NCI-H2171 (cell line): ENCODE measurements around the gene MCAT.

ENCODE experiments used
- DNase-seq: peaks from one replicate; lab custom pipeline; 2025; lab: John Stamatoyannopoulos, UW

Gene MCAT

GRCh38 chr22:43172191-43172590 lies 29.0 kb upstream of the MCAT start:
- DNase-seq = no peak

DNA sequence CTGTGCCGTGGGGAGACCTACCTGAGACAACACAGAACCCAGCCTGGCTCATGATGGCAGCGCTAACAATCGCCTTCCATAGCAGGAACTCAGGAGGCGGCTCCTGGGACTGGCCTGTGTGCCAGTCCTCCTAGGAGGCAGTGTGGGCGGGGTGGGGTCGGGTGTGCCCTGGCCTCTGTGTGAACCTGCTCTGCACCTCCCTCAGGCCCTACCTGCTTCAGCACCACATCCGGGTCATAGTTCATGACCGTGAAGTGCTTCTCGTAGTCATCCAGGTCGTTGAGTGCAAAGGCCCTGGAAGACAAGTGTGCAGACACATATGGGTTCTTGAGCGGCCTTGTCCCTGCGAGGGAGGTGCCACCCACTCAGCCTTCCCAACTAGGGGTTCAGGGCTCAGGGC lies 28.4 kb upstream of the MCAT start:
- DNase-seq = no peak

- DNase-seq = no peak
These were observed 27.9 kb upstream of the MCAT start for GRCh38 chr22:43171019-43171491.

- no peak for DNase-seq
These were observed 26.9 kb upstream of the MCAT start for GRCh38 chr22:43170131-43170480.

DNA sequence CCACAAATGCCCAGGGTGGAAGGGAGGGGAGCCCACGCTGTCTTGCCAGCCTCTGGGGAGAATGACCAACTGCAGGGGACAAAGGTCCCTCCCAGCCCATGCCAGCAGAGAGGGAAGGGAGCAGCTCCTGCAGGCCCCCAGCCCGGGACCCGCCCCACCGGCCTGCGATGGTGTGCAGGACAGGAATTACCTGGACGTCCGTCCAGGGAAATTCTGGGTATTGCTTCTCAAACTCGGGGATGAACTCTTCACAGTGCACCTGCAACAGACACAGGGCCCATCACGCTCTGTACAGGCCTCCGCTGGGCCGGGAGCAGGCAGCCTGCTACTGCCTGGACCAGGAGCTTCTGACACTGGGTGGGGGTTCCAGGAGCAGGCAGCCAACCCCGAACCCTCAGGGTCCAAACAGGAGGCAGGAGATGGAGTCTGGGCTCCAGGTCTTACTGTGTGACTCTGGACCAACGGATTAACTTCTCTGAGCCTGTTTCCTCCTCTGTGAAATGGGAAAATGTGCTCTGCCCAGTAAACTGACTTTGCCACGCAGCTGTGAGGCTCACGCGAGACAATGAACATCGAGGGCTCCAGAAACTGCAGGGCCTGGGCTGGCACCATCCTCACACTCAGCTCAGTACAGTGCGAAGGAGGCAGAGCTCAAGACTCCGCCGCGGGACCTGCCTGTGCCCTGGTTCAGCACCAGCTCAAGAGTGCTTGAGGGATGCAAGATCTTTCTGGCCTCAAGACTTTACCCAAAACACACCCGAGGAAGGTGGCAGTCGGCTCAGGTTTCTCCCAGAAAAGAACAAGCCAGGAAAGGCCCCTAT lies 26.3 kb upstream of the MCAT start:
- DNase-seq = no peak

GRCh38 chr22:43168471-43169309 lies 25.5 kb upstream of the MCAT start:
- DNase-seq = no peak

- no peak for DNase-seq
These were observed 23.9 kb upstream of the MCAT start for GRCh38 chr22:43167001-43167589.

DNA sequence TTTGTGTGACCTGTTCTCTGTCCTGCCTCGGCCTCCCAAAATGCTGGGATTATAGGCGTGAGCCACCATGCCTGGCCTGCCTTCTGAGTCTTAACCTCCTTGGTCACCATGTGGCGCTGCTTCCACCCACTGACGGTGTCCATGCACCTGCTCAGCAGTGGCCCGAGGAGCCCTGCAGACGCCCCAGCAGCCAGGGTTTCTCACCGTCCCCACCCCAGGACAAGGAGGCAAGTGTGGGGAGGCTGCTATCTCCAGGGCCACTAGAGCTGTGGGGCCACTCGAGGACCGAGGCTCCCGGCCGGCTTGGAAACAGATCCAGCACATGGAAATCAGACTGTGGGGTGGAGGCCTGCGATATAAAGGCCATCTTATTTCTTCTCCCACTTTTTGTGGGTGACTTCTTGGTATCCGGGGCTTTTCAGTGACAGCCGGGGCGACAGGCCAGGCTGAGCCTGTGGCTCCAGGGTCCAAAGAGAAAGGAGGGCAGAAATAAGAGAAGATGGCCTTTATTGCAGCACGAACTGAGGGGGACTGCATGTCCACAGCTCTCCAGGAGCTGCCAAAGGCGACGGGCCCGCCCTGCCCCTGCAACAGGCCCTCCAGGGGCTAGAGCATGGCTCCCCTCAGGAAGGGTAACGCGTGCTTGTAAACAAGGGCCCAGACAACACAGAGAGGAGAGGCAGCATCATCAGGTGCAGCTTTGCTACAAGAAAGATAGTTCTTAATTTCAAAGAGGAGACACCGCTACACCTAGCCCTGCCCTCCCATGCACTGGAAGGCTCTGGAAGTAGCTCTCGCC lies 23.1 kb upstream of the MCAT start:
- no peak for DNase-seq

DNA sequence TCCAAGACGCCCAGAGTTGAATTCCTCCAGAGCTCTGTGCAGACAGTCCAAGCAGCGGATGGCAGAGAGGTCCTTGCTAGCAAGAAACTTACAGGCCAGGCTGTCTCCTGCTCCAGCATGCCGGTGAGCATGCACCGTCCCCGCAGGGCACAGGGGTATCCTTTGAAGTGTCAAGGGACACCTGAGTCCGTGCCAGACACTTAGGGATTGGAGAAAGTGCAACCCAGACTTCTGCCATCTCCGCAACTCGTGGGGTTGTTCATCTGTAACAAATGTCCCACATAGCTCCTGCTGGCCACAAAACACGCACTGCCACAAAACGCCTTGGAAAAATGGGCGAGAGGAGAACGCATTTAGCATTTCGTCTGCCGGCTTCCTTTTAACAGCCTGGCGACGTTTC lies 21.4 kb upstream of the MCAT start:
- DNase-seq = no peak

DNA sequence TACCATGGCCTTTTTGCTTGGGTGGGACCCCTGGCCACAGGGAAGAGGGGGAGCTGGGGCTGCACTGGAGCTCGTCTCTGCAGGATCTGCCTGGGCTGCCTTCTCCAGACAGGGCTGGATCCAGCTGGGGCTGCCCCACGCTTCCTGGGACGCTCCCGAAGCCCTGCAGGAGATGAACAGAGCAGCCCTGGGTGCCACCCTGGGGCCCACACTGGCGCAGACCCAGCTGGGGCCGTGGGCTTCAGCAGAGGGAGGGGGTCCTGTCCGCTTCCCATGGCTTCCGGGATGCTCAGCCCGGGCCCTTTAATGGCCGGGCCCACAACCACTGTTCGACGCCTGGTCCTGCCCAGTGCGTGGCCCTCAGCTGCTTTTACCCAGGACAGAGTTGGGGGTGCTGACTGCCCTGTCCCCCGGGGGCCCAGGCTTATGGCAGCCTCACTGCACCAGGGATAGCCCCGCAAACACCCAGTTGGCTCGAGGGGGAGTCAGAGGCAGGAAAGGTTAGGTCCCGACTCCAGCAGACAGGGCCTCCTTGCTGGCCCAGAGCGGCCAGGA lies 20.1 kb upstream of the MCAT start:
- no peak for DNase-seq

- no peak for DNase-seq
These were observed 19.4 kb upstream of the MCAT start for GRCh38 chr22:43162412-43163150.

GRCh38 chr22:43160497-43161126 lies 17.4 kb upstream of the MCAT start:
- no peak for DNase-seq

- no peak for DNase-seq
These were observed 16.4 kb upstream of the MCAT start for GRCh38 chr22:43159484-43160178.

DNA sequence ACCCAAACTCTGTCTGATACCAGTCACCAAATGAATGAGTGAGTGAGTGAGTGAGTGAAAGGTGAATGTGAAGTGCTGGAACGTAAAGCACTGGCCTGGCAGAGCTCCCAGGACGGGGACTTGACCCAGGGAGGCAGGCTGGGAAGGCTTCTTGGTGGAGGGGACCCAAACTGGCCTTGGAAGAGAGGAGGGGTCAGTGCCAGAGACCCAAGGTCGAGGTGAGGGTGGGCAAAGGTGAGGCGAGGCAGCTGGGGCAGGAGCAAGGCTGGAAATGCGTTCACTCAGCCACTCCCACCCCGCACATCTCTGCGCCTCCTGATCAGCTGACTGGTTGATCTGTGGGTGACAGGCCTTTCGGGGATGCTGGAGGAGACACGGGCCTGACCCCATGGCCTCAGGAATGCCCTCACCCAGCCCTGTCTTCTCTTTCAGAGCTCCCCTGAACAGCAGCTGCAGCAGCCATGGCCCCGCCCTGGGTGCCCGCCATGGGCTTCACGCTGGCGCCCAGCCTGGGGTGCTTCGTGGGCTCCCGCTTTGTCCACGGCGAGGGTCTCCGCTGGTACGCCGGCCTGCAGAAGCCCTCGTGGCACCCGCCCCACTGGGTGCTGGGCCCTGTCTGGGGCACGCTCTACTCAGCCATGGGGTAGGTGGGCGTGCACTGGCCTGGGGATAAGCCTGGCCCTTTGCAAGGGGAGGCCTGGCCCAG lies 15.7 kb upstream of the MCAT start:
- DNase-seq = no peak

DNA sequence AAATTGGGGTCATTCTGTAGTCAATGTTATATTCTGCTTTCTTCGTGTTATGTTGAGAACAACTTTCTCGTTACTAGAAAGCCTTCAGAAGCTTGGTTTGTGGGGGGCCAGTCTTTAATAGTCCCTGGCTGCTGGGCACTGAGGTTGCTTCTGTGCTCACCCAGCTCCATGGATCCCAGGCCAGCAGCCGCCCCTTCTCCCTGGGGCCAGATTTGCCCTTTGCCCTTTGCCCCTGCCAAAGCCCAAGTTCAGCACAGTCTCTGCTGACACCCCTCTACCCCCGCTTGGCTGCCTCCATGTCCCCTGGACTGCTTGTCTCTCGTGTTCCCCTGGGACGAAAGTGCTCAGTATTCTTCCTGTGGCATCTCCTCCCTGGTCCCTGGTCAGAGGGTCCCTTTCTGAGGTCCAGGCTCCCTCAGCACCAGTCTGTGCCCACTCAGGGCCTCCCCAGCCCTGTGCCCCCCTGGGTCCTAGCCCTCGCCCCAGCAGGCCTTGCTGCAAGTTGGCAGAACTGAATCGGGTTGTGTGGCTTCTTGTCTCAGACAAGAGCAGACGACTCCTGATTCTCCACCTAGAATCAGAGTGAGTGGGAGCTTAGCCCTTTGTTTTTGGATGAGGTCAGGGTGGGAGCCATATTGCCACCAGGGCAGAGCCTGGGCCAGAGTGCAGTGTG lies 14.8 kb upstream of the MCAT start:
- no peak for DNase-seq

GRCh38 chr22:43156413-43156812 lies 13.2 kb upstream of the MCAT start:
- DNase-seq = no peak

DNA sequence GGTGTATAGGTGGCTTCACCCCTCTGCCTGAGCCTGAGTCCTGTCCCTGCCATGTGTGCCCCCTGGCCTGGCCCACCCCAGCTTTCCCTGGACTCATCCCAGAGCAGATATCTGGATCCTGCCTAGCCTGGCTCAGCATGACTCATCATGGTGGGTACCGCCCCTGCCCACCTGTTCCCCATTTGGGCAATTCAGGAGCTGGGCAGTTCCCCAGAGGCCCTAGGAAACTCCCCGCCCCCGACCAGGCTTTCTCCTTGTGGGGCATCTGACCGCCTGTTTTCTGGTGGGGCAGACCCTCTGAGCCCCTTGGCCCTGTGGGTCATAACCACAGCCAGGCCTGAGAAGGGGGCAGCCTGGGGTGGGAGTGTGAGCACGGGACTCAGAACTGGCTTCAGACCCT lies 12.6 kb upstream of the MCAT start:
- DNase-seq = peak; percentile 63

DNA sequence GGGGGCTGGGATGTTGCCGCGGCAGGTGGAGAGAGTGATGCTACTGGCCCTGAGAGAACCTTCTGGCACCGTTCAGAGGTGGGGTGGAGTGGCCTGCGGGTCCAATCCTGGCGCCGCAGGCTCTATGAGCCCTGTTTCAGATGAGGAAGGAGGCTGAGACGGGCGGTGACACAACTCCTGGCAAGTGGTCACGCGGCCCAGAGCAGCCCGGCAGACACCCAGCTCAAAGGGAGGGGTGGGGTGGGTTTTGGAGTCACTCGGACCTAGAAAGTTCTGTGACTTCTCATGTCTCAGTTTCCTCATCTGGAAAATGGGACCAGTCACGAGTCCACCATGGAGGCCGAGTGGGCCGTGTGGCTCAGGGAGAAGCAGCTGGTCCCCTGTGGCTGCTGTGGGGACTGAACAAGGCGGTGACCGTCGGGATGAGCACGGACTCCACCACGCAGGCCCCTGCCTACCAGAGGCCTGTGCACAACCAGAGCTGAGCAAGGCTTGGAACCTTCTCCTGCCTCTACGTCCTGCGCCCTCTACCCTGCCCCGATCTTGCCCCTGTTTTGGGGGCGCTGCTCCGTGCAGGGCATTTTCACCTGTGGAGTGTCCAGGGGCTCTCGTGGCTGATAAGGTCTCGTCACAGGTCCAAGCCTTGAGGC lies 11.8 kb upstream of the MCAT start:
- no peak for DNase-seq
